Karpas-422 (cell line): ENCODE data around the gene CHMP2A. TPM values are rescaled to one million over a fixed set of nuclear protein-coding genes. Genes with fewer than 3 reads are reported as not detected.
A peak's percentile ranks its signal among the peaks of the same experiment; 100 is the strongest.

Experiments used
- DNase-seq: peaks from one replicate; pipeline ENCODE4 v3.0.0-alpha.2; 2015
- H2AFZ ChIP-seq: fragments of 200-600 bp; sonication (generic); 2 replicates; pipeline ENCODE4 v1.6.1; 2014; ENCODE audit warnings: antibody characterized with exemption, low read length, mixed read lengths
- H3K27ac ChIP-seq: fragments of 200-600 bp; sonication (generic); 2 replicates; pipeline ENCODE4 v1.5.1; 2014; ENCODE audit warnings: mild to moderate bottlenecking, low read length, moderate library complexity
- H3K27me3 ChIP-seq: fragments of 200-600 bp; sonication (generic); 2 replicates; pipeline ENCODE4 v1.6.1; 2014; ENCODE audit warnings: low read length, mixed read lengths
- H3K36me3 ChIP-seq: fragments of 200-600 bp; sonication (generic); 2 replicates; pipeline ENCODE4 v1.6.1; 2014; ENCODE audit warnings: low read length, mixed read lengths; ENCODE audit not compliant: insufficient read depth
- H3K4me1 ChIP-seq: fragments of 200-600 bp; sonication (generic); 2 replicates; pipeline ENCODE4 v1.6.1; 2014; ENCODE audit warnings: mild to moderate bottlenecking, low read length, mixed read lengths
- H3K4me2 ChIP-seq: fragments of 200-600 bp; sonication (generic); 2 replicates; pipeline ENCODE4 v1.6.1; 2014; ENCODE audit warnings: low read length, low read depth, mild to moderate bottlenecking; ENCODE audit not compliant: poor library complexity, severe bottlenecking
- H3K4me3 ChIP-seq: fragments of 200-600 bp; sonication (generic); 2 replicates; pipeline ENCODE4 v1.5.1; 2014; ENCODE audit warnings: mild to moderate bottlenecking, antibody characterized with exemption, low read length, mixed read lengths
- H3K79me2 ChIP-seq: fragments of 200-600 bp; sonication (generic); 2 replicates; pipeline ENCODE4 v1.6.1; 2014; ENCODE audit warnings: mild to moderate bottlenecking, low read length, mixed read lengths
- H3K9ac ChIP-seq: fragments of 200-600 bp; sonication (generic); 2 replicates; pipeline ENCODE4 v1.6.0; 2014; ENCODE audit warnings: low read length
- H3K9me2 ChIP-seq: fragments of 200-600 bp; sonication (generic), shearing (Covaris generic); replicated peaks from 2 replicates; pipeline ENCODE4 v1.6.0; 2014; ENCODE audit warnings: mild to moderate bottlenecking, low read length, moderate library complexity; ENCODE audit not compliant: insufficient read depth
- H3K9me3 ChIP-seq: fragments of 300-700, 200-600 bp; sonication (generic); 2 replicates; pipeline ENCODE4 v1.6.1; 2014; ENCODE audit warnings: low read length, mixed read lengths
- H4K20me1 ChIP-seq: fragments of 200-600 bp; sonication (generic); 2 replicates; pipeline ENCODE4 v1.6.1; 2014; ENCODE audit warnings: mild to moderate bottlenecking, antibody characterized with exemption, low read length, low read depth; ENCODE audit not compliant: insufficient read depth
- total RNA-seq: library from RNA; depleted of rRNA; stranded (reverse); fragments of >200 nt; shearing (Covaris generic); gene quantifications from 2 replicates; pipeline ENCODE4 v1.2.3, GENCODE V29; 2014; ENCODE audit warnings: low replicate concordance

CHMP2A gene
- total RNA-seq, 1 experiment from 2014 or later = 54.2 TPM

- H3K27ac ChIP-seq = no peak overlapping the region
- no peaks in the 10 kb centered on the region for H3K9me2 ChIP-seq
- no peaks in the 10 kb centered on the region for H3K27me3 ChIP-seq
- H3K9ac ChIP-seq = peak overlapping the region; percentile 64; the same call in 1 of the 2 replicates
- peaks cover 21% of the 10 kb centered on the region for H3K4me1 ChIP-seq
- no peak overlapping the region for H2AFZ ChIP-seq
- no peaks in the 10 kb centered on the region for H3K36me3 ChIP-seq
- peak overlapping the region; percentile 81; the same call in 1 of the 2 replicates for H3K4me3 ChIP-seq
- peak overlapping the region; percentile 91 for H3K4me2 ChIP-seq
- no peaks in the 10 kb centered on the region for H4K20me1 ChIP-seq
- peaks cover 8% of the 10 kb centered on the region for H3K79me2 ChIP-seq
- no peak for DNase-seq
- H3K9me3 ChIP-seq = no peaks in the 10 kb centered on the region
These were observed 16.7 kb upstream of the CHMP2A start for GRCh38 chr19:58571575-58571947.

GRCh38 chr19:58570770-58571574 is 16.1 kb upstream of the CHMP2A start:
- Histone ChIP-seq H3K27ac (no peak overlapping the region), H3K4me1 (peaks cover 21% of the 10 kb centered on the region), H3K27me3 (no peaks in the 10 kb centered on the region), H3K9me2 (no peaks in the 10 kb centered on the region), H3K4me3 (no peak overlapping the region), H3K9me3 (no peaks in the 10 kb centered on the region), H3K9ac (no peak overlapping the region), H3K79me2 (peaks cover 7% of the 10 kb centered on the region), H2AFZ (no peak overlapping the region), H4K20me1 (no peaks in the 10 kb centered on the region), H3K36me3 (no peaks in the 10 kb centered on the region), H3K4me2 (no peak overlapping the region)
- DNase-seq = no peak

GRCh38 chr19:58569943-58570670 is 15.2 kb upstream of the CHMP2A start:
- no peaks in the 10 kb centered on the region for H4K20me1 ChIP-seq
- H3K4me2 ChIP-seq = no peak overlapping the region
- no peaks in the 10 kb centered on the region for H3K27me3 ChIP-seq
- no peaks in the 10 kb centered on the region for H3K36me3 ChIP-seq
- H3K9me2 ChIP-seq = no peaks in the 10 kb centered on the region
- H3K27ac ChIP-seq = no peak overlapping the region
- H3K4me1 ChIP-seq = peaks cover 21% of the 10 kb centered on the region
- no peak overlapping the region for H3K9ac ChIP-seq
- no peak overlapping the region for H2AFZ ChIP-seq
- no peak for DNase-seq
- 0 out of 2 replicates have a peak, but pooled peaks cover 2% of the 10 kb centered on the region for H3K79me2 ChIP-seq
- no peak overlapping the region for H3K4me3 ChIP-seq
- H3K9me3 ChIP-seq = no peaks in the 10 kb centered on the region

GRCh38 chr19:58569191-58569942 is 14.5 kb upstream of the CHMP2A start:
- no peaks in the 10 kb centered on the region for H3K36me3 ChIP-seq
- H3K4me1 ChIP-seq = peaks cover 19% of the 10 kb centered on the region
- H3K27me3 ChIP-seq = no peaks in the 10 kb centered on the region
- H3K4me2 ChIP-seq = no peak overlapping the region
- no peak overlapping the region for H3K4me3 ChIP-seq
- H3K27ac ChIP-seq = no peak overlapping the region
- H2AFZ ChIP-seq = no peak overlapping the region
- no peak overlapping the region for H3K9ac ChIP-seq
- H3K79me2 ChIP-seq = 0 out of 2 replicates have a peak, but pooled peaks cover 2% of the 10 kb centered on the region
- DNase-seq = no peak
- no peaks in the 10 kb centered on the region for H3K9me2 ChIP-seq
- no peaks in the 10 kb centered on the region for H4K20me1 ChIP-seq
- H3K9me3 ChIP-seq = no peaks in the 10 kb centered on the region

- no peak overlapping the region for H3K9ac ChIP-seq
- DNase-seq = no peak
- no peak overlapping the region for H2AFZ ChIP-seq
- H4K20me1 ChIP-seq = no peaks in the 10 kb centered on the region
- H3K9me2 ChIP-seq = no peaks in the 10 kb centered on the region
- no peak overlapping the region for H3K4me2 ChIP-seq
- H3K79me2 ChIP-seq = 0 out of 2 replicates have a peak, but pooled peaks cover 2% of the 10 kb centered on the region
- H3K4me3 ChIP-seq = no peak overlapping the region
- no peak overlapping the region for H3K27ac ChIP-seq
- H3K27me3 ChIP-seq = no peaks in the 10 kb centered on the region
- H3K9me3 ChIP-seq = no peaks in the 10 kb centered on the region
- H3K36me3 ChIP-seq = no peaks in the 10 kb centered on the region
- peaks cover 19% of the 10 kb centered on the region for H3K4me1 ChIP-seq
These were observed 13.7 kb upstream of the CHMP2A start for GRCh38 chr19:58568453-58569130.

GRCh38 chr19:58566989-58567388 is 12.1 kb upstream of the CHMP2A start:
- Histone ChIP-seq H4K20me1 (no peaks in the 10 kb centered on the region), H3K9ac (no peak overlapping the region), H3K27me3 (no peaks in the 10 kb centered on the region), H3K4me3 (no peak overlapping the region), H3K4me1 (peaks cover 29% of the 10 kb centered on the region), H3K9me2 (no peaks in the 10 kb centered on the region), H3K4me2 (no peak overlapping the region), H3K9me3 (no peaks in the 10 kb centered on the region), H3K36me3 (no peaks in the 10 kb centered on the region), H2AFZ (no peak overlapping the region), H3K79me2 (0 out of 2 replicates have a peak, but pooled peaks cover under 1% of the 10 kb centered on the region), H3K27ac (no peak overlapping the region)
- DNase-seq = no peak

- Histone ChIP-seq H3K4me2 (peak overlapping the region; percentile 75), H3K27me3 (no peaks in the 10 kb centered on the region), H3K27ac (peak overlapping the region; percentile 53; the same call in 1 of the 2 replicates), H3K9ac (peak overlapping the region; percentile 74), H2AFZ (no peak overlapping the region), H3K9me2 (no peaks in the 10 kb centered on the region), H3K36me3 (no peaks in the 10 kb centered on the region), H3K4me1 (peaks cover 46% of the 10 kb centered on the region), H3K9me3 (no peaks in the 10 kb centered on the region), H3K79me2 (0 out of 2 replicates have a peak, but pooled peaks cover 4% of the 10 kb centered on the region), H4K20me1 (no peaks in the 10 kb centered on the region), H3K4me3 (peak overlapping the region; percentile 60; the same call in 1 of the 2 replicates)
- DNase-seq = no peak
These were observed 8.9 kb upstream of the CHMP2A start for GRCh38 chr19:58563823-58564222.
